GM21717 (cell line): ENCODE measurements around the gene MIF4GD.
"Not testable (repeated sequence)": the region's sequence is repeated elsewhere in the genome, so short reads cannot be mapped to it uniquely, and the experiment has no call there.

Experiments used
- ATAC-seq: cut with Tn5 transposase; IDR thresholded peaks from one replicate; pipeline ENCODE4 v1.9.1; 2021; ENCODE audit warnings: mild to moderate bottlenecking, moderate library complexity; ENCODE audit not compliant: unreplicated experiment

MIF4GD gene, protein sequence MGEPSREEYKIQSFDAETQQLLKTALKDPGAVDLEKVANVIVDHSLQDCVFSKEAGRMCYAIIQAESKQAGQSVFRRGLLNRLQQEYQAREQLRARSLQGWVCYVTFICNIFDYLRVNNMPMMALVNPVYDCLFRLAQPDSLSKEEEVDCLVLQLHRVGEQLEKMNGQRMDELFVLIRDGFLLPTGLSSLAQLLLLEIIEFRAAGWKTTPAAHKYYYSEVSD

DNA sequence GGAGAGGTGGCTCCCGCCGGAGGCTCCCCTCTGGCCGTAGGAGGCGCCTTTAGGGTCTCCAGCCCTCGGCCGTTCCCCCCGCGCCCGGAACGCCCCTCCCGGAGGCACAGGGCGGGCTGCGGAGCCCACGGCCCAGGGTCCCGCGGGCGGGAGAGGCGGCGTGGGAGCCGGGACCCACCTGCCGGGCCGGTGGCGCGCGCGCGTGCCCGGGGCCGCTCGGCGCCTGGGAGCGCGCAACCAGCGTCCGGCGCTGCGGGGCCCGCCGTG is at the start of gene MIF4GD:
Gene MIF4GD (minus strand): TSS at position 266 of the 267 bp plus-strand sequence. CDS start 1,036 bp downstream, outside the sequence.
- ATAC-seq = no peak

DNA sequence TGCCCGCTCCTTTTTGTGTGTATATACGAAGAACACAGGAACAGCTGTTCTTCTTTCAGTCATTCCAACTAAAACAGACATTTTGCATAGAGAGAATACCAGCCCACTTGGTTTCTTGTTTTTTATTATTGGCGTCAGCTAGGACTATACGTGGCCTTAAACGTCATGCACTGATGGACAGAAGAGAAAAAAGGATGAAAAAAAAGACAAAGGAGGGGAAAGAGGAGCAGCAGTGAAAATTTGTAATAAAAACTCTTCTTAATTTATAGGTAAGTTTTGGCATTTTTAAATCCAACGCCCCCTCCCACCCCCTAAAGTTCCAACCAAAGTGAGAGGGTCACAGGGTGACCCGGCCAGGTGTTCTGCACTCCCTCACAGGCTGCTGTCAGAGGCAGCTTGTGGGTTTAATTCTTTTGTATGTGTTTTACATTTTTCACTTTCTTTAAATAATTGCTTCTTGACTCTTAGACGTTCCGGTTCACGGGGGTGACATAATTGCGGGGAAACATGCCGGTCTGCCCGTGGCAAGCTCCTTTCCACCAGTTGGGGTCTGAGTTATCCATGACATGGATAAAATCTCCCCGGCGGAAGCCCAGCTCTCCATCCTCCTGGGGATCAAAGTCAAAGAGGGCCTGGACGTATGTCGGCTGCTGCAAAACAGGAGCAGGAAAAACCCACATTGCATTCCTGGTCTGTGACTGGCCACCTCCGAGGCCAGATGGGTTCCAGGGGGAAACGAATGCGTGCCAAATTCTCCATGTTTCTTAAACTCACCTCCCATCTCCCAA is 49.1 kb upstream of the MIF4GD start:
- no peak for ATAC-seq

DNA sequence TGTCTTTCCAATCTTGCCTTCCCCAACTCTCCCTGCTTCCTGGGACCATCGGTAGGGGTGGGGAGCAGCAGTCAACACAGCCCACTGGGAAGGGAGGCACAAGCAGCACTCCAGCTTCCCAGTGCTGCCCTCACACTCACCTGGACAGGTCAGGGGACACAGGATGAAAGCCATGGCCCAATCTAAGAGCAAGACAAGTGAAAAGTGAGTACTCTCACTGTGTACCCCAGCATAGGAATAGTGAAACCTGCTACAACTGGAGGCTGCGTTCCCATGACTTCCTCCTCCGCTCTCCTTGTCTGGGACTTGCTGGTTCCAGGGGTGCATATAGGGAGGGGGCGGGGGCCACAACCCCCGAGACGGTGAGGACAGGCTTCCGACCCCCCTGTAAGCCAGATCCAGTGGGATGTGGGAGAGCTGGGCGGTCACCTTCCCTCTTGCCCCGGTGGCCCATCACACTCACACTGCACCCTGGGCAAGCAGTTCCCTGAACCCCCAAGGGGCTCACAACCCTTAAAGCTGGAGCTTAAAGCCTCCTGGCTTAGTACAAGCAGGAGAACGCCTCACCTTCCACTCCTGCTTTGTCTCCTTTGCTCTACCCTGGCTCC is 47.7 kb upstream of the MIF4GD start:
- no peak for ATAC-seq

DNA sequence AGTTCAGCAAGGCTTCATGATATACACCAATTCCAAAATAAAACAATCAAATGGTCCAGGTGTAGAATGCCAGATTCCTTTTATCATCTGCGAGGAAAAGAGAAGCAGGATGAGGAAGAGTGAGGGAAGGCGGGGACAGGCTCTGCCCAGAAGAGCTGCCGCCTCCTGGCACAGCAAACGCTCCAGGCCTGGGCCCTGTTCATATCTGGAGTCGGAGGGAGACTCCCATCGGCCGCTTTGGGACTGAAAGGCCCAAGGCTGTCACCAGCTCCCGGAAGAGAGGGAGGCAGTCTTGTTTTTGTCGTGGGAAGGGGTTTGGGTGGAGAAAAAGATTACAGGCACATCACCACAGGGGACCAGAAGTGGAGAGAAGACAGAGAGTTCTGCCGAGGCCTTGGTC is 47.2 kb upstream of the MIF4GD start:
- ATAC-seq = no peak

DNA sequence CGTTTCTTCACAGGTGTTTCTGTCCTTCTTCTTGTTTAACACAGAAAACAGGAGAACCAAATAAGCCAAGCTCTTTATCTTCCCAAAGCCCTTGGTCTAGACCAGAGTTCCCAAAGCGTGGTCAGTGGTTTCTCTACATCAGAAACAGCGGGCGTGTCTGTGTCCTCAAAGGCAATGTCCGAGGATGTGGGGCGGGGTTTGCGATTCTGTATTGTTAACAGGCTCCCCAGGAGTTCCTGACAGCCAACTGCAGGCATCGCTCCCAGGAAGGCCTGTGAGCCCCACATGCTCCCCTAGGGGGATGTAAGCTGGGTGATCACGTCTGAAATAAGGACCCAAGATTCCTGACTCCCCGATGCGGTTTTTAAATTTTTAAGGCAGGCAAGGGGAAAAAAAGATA is 46.6 kb upstream of the MIF4GD start:
- no peak for ATAC-seq

DNA sequence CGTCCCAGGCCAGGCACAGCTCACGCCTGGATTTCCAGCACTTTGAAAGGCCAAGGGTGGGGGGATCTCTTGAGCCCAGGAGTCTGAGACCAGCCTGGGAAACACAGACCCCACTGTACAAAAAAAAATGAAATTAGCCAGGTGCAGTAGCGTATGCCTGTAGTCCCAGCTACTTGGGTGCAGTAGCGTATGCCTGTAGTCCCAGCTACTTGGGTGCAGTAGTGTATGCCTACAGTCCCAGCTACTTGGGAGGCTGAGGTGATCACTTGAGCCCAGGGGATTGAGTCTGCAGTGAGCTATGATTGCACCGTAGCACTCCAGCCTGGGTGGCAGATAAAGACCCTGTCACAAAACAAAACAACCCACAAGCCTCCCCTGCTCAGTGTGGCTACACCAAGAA is 45.2 kb upstream of the MIF4GD start:
- no peak for ATAC-seq

DNA sequence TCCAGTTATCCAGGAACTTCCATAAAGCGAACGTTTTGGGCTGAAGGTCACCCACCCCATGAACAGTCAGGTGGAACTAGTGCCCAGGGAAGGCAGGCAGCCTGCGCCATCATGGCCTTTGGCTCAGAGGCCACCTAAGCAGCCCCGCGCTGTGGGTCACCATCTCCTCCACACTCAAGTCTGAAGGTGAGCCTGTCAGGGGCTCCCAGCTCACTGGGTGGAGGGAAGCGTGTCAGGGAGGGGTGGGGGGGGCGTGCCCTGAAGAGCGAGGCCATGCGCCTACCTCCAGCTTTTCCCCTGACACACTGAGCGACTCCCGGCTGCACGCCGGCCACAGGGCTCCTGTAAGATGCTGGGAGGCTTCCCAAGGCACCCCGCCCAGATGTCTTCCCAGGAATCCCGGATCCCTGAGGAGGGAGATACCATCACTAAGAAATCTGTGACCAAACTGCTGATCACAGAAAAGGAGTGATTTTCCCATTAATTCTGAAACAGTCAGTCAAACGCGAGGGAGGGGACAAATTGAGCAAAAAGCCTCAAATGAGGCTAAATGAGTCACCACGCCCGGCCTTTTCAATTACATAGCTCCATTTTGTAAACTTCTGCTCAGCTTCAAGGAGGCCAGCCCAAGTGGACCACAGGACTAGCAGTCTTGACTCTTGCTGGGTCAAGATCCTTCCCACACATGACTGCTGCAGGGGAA is 44.7 kb upstream of the MIF4GD start:
- ATAC-seq = no peak

DNA sequence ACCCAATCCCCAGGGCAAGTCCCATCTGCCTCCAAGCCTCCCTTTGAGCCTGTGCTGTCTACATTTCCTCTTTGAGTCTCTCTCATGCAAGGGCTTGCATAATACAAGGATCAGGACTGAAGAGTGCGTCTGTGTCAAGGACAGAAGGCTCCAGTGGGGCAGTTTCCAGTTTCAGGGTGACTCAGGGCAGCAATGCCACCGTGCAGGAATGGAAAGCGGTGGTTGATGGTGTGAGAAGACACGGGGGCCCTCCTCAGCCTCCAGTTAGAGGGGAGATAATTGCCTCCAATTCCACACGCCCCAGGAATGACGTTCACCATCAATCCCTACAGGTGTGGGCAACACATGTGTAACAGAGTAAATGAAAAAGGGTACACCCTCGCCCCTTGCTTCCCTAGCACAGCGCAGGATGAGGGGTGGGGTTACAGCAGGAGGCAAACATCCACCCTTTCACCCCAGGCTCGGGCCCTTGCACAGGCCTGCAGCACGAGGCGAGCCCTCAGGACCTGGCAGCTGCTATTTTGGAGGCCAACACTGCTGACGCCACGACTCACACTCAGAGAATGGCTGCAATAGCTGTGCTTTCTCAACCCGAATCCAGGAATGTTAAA is 43.0 kb upstream of the MIF4GD start:
- peak; percentile 57 for ATAC-seq

DNA sequence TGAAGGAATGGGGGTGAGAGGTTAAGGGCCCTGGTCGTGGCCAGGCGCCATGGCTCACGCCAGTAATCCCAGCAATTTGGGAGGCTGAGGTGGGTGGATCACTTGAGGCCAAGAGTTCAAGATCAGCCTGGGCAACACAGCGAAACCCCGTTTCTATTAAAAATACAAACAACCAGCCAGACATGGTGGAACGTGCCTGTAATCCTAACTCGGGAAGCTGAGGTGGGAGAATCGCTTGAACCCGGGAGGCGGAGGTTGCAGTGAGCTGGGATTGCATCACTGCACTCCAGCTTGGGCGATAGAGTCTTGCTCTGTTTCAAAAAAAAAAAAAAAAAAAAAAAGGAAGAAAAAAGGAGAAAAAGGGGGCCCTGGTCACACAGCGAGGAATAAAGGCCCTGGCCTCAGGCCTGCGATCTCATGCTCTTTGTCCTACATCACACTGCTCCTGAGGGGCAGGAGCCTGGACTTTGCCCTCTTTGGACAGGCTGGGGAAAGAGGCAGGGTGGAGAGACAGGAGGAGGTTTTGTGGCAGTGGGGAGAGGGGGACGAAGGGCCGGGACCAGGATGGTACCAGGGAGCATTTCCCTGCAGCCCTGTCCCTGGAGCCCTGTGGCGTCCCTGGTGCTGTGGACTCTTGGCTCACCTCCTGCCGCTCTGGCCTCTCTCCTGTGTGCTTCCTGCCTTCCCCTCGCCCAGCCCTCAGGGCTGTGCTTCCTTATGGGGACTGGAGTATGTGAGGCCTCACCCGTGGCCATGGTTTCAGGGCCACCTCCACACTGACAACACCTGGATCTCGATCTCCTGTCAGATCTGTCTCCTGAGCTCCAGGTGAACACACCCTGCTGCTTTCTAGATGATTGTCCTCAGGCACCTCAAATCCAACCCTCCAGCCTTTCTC is 38.0 kb upstream of the MIF4GD start:
- no peak for ATAC-seq

DNA sequence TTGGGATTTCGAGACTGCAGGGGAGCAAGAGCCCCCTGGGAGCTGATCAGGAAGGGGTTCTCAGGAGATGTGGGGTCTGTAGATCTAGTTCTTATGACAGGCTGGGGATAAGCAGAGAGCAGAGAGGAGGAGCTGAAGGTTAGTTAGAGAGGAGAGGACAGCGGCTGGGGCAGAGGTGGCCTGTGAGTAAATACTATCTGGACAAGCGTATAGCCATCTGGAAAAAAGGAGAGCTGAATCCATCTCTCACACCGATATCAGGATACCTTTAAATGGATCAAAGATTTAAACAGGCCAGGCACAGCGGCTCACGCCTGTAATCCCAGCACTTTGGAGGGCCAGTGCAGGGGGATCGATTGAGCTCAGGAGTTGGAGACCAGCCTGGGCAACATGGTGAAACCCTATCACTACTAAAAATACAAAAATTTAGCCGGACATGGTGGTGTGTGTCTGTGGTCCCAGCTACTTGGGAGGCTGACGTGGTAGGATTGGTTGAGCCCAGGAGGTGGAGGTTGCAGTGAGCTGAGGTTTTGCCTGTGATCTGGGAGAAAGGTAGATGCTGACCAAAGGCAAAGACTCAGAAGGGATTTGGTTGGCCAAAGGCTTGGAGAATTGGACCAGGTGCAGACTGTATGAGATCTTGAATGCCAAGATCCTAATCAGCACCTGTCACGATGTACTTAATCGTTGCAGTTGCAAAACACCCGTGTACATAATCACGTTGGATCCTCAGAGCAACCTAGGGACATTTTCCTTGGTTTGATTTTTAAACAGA is 37.1 kb upstream of the MIF4GD start:
- ATAC-seq = no peak

DNA sequence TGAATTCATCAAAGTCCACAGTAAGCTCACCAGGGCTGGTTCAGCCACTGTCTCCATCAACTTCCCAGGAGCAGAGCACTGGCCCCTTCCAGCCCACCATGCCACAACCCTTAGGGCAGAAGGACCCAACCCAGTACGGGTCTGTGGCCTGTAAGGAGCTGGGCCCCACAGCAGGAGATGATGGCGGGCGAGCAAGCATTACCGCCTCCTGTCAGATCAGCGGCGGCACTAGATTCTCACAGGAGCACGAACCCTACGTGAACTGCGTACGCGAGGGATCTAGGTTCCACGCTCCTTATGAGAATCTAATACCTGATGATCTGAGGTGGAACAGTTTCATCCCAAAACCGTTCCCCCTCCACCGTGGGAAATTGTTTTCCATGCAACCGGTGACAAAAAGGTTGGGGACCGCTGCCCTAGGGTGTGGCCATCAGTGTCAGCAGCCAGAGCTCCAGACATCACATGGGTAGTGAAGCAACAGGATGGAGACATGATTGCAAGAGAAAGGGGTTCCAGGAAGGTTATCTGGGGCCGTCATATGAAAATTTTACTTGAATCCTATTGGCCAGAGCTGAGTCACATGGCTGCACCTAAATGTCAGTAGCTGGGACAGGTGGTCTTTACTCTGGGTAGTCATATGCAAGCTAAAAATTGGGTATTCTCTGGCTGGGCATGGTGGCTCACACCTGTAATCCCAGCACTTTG is 30.6 kb upstream of the MIF4GD start:
- ATAC-seq = no peak

DNA sequence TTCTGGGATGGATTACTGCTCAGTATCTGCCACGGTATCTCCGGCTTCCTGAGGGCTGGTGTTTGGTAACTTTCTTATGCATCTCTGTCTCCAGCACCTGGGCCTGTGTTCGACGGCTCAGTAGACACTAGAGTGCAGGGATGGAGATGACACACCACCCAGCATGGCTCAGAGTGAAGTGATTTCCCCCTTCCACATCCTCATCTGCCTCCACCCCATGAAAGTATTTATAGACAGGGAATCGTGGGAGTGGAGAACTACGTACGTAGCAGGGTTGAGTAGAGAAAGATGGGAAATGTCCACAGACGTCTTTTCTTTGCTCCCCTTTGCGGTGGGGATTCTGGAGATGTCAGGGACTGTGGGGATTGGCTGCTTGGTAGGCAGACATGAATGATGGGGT is 30.0 kb upstream of the MIF4GD start:
- ATAC-seq = no peak

DNA sequence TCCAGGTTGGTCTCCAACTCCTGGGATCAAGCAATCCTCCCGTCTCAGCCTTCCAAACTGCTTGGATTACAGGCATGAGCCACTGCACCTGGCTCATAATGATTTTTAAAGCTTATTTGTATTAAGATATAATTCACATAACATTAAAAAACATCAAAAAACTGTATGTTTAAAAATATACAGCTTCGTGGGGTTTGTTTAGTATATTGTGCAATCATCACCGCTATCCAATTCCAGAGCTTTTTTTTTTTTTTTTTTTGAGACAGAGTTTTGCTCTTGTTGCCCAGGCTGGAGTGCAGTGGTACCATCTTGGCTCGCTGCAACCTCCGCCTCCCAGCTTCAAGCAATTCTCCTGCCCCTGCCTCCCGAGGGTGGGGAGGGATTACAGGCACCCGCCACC is 29.2 kb upstream of the MIF4GD start:
- ATAC-seq = no peak

DNA sequence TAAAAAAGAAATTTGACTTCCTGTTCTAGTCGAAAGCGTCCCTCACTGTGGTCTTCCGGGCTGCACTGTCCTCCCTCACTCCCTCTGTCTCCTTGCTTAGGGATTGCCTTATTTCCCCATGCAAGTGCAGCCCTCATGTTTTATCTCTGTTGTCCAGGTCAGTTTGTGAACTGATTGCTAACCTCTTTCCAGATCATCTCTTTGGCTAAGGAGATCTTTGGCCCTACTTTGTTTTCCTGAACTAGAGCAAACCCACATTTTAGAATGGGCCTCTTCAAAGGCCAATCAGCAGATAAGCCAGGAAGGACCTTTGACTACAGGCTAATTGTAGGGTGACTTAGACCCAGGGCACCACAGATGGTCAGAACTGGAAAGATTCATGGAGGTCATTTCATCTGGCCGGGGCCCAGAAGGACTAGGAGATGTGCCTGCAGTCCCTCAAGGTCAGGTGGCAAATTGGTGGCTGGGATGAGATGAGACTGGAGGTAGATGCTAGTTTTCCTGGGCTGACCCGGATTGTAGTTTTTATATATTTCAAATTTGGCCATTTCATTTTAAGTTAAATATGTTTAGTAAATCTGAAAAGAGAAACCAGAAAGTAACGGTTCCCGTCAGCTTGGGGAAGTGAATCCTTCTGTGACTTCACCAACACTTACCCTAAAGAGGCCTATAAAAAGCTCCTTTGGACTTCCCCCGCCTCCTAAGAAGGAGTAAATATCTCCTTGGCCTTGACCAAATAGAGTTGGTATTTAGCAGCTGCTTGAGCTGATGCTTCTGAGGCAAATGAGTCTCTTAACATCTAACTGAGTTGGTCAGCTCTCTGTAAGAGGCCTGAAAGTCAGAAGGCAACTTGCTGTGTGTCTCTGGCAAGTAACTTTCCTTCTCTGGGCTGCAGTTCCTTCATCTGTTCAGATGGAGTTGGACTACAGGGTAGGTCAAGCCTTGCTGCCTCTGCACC is 24.4 kb upstream of the MIF4GD start:
- ATAC-seq = peak; percentile 47

DNA sequence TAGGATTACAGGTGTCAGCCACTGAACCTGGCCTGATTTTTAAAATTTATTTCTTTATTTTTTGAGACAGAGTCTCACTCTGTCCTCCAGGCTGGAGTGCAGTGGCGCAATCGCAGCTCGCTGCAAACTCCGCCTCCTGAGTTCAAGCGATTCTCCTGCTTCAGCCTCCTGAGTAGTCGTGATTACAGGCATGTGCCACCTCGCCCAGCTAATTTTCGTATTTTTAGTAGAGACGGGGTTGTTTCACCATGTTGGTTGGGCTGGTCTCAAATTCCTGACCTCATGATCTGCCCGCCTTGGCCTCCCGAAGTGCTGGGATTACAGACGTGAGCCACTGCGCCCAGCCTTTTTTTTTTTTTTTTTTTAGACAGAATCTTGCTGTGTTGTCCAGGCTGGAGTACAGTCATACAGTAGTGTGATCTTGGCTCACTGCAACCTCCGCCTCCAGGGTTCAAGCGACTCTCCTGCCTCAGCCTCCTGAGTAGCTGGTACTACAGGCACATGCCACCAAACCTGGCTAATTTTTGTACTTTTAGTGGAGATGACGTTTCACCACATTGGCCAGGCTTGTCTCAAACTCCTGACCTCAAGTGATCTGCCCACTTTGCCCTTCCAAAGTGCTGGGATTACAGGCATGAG is 21.9 kb upstream of the MIF4GD start:
- ATAC-seq = not testable (repeated sequence)

DNA sequence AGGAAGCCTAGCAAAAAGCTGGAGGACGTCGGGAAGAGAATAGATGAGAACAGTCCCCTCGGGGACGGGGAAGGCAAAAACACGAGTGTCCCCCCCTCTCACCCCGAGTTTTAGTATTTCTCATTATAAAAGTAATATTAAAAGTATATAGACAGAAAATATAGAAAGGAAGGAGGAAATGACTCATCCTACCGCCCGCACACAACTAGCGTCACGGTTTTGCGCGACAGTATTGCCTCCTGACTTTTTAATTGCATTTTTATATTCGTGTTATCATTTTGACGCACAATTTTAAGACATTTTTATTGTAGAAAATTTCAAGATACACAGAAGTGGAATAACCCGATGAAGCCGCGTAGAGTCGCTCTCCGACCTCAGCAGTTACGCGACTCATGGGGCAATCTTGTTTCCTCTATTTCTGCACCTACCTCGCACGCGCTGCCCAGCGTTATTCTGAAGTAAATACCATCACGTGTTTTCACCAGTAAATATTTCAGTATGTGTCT is 18.9 kb upstream of the MIF4GD start:
- ATAC-seq = no peak
